Body of pancreas (tissue), 4 donors: ENCODE results near the gene MLLT10.

Source experiments
- CTCF ChIP-seq, 7 experiments: fragments of 450-650 bp in 4 of 7; fragments of 200-600 bp in 3 of 7; sonication (generic) in 3 of 7; IDR thresholded peaks; one replicate each; pipeline ENCODE4 v1.5.1; 2016 to 2019; ENCODE audit warnings: antibody characterized with exemption in 7 of 7
- POLR2A ChIP-seq, 3 donors: fragments of 450-650 bp; IDR thresholded peaks; one replicate each; pipeline ENCODE4 v1.6.1; 2016; ENCODE audit warnings: antibody characterized with exemption in 3 of 3, mild to moderate bottlenecking in 2 of 3

- no peak for TF ChIP-seq CTCF (IDR thresholded peaks at IDR 0.05)
- TF ChIP-seq POLR2A (IDR thresholded peaks at IDR 0.05) = no peak
These were observed 43.9 kb upstream of the MLLT10 start for GRCh38 chr10:21490028-21490710.
